ENCODE data around the gene SRP54. TPM values are rescaled to one million over a fixed set of nuclear protein-coding genes. Genes with fewer than 3 reads are reported as not detected.

SRP54 gene
- total and polyA plus RNA-seq, 2 donors (not counting 3 experiments of a cell fraction or from before 2014, with no cell fraction given): 32.8 to 63.7 TPM

- H4K20me1 ChIP-seq (replicated peaks; ENCODE audit: control insufficient read depth, extremely low read depth, insufficient read depth, low read length): no peaks in the 10 kb centered on the region
- no peak overlapping the region for H3K9ac ChIP-seq (replicated peaks; ENCODE audit: extremely low read depth, insufficient read depth, low read length)
- POLR2A ChIA-PET: no interaction called here
- H3K79me2 ChIP-seq (ENCODE audit: control insufficient read depth, insufficient read depth, low read length): no peaks in the 10 kb centered on the region
- H3K9me1 ChIP-seq (replicated peaks; ENCODE audit: control insufficient read depth, extremely low read depth, insufficient read depth, low read length): no peaks in the 10 kb centered on the region
- no peak for FAIRE-seq
- intact Hi-C loops (cut with micrococcal nuclease) (no loop called here), dilution Hi-C loops (cut with MboI; ENCODE audit: extremely low pct_ligation_motif_present, low sequenced_read_pairs) (no loop called here)
- BruUV-seq (replicated peaks): no TSS peak
- no peaks in the 10 kb centered on the region for H3K27me3 ChIP-seq (ENCODE audit: control insufficient read depth in 2 of 2, insufficient read depth in 2 of 2, low read length in 2 of 2)
- H3K9me3 ChIP-seq (replicated peaks; ENCODE audit: control insufficient read depth, insufficient read depth, low read length): no peaks in the 10 kb centered on the region
- H3K4me3 ChIP-seq (replicated peaks in 1 of 3; ENCODE audit: insufficient read depth in 1 of 3, low read depth in 1 of 3, low read length in 3 of 3): no peak overlapping the region
- no peak for DNase-seq (ENCODE audit: low read depth, low spot score)
- TF ChIP-seq FOS (IDR thresholded peaks at IDR 0.05; ENCODE audit: borderline replicate concordance, insufficient read depth, low read length) (no peak), JUN (IDR thresholded peaks at IDR 0.05; ENCODE audit: borderline replicate concordance, insufficient read depth, insufficient read length, low read depth) (no peak), EZH2 (IDR thresholded peaks at IDR 0.05; ENCODE audit: borderline replicate concordance, low read depth, low read length, severe bottlenecking) (no peak), POLR2A (IDR thresholded peaks at IDR 0.05; ENCODE audit: low read depth, low read length) (no peak), CTCF (IDR thresholded peaks at IDR 0.05; ENCODE audit: extremely low read depth in 1 of 2, insufficient read depth in 1 of 2, low read depth in 1 of 2, low read length in 2 of 2) (no peak), POLR2AphosphoS5 (IDR thresholded peaks at IDR 0.05; ENCODE audit: insufficient read depth, low read depth, low read length) (no peak), GATA2 (IDR thresholded peaks at IDR 0.05; ENCODE audit: insufficient read depth, insufficient read length, low read depth, low read length) (no peak), MYC (IDR thresholded peaks at IDR 0.05; ENCODE audit: low read depth, low read length) (no peak)
- TF ChIP-seq, protein P1, sequence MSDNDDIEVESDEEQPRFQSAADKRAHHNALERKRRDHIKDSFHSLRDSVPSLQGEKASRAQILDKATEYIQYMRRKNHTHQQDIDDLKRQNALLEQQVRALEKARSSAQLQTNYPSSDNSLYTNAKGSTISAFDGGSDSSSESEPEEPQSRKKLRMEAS (IDR thresholded peaks at IDR 0.05; ENCODE audit: insufficient read depth, insufficient read length): no peak
- H3K4me1 ChIP-seq (ENCODE audit: control insufficient read depth, extremely low read depth, insufficient read depth, low read length): peaks cover 2% of the 10 kb centered on the region
- H3K27ac ChIP-seq (ENCODE audit: insufficient read depth, low read depth, low read length): no peak overlapping the region
- H3K36me3 ChIP-seq (ENCODE audit: control insufficient read depth in 2 of 2, extremely low read depth in 1 of 2, insufficient read depth in 2 of 2, low read length in 2 of 2): no peaks in the 10 kb centered on the region
- CTCF ChIA-PET: interaction anchor here (0.9 kb wide), 1 partner anchor 25 kb away, joined by 3 read pairs; no protein-coding TSS in a partner anchor
- no peak overlapping the region for H3K4me2 ChIP-seq (ENCODE audit: insufficient read depth, low read length)
- no peak overlapping the region for H2AFZ ChIP-seq (ENCODE audit: low read depth, low read length)
Observed at GRCh38 chr14:35072226-35072625, 89.4 kb downstream of the SRP54 start.
